Ishikawa (cell line): Measurements from ENCODE around the gene RASL12.

Experiments
- CEBPB ChIP-seq: IDR thresholded peaks from 2 replicates; pipeline ENCODE4 v1.6.1; 2012
- CREB1 ChIP-seq: IDR thresholded peaks from 2 replicates; pipeline ENCODE4 v1.6.1; 2012; ENCODE audit warnings: low read depth
- EGR1 ChIP-seq: IDR thresholded peaks from 2 replicates; pipeline ENCODE4 v1.6.1; 2012
- EP300 ChIP-seq: IDR thresholded peaks from 2 replicates; pipeline ENCODE4 v1.6.1; 2012; ENCODE audit warnings: borderline replicate concordance
- FOXM1 ChIP-seq: IDR thresholded peaks from 2 replicates; pipeline ENCODE4 v1.6.1; 2012; ENCODE audit warnings: low read depth, borderline replicate concordance
- NFIC ChIP-seq: IDR thresholded peaks from 2 replicates; pipeline ENCODE4 v1.6.1; 2012
- RAD21 ChIP-seq: IDR thresholded peaks from 2 replicates; pipeline ENCODE4 v1.6.1; 2012; ENCODE audit warnings: low read depth
- TAF1 ChIP-seq: IDR thresholded peaks from 2 replicates; pipeline ENCODE4 v1.6.1; 2012; ENCODE audit warnings: low read depth, mild to moderate bottlenecking
- TCF12 ChIP-seq: IDR thresholded peaks from 2 replicates; pipeline ENCODE4 v1.6.1; 2012; ENCODE audit warnings: low read depth
- TEAD4 ChIP-seq: IDR thresholded peaks from 2 replicates; pipeline ENCODE4 v1.6.1; 2012
- TF ChIP-seq, protein P1 (sequence below): IDR thresholded peaks from 2 replicates; pipeline ENCODE4 v1.6.1; 2012
- TF ChIP-seq, protein P2 (sequence below): IDR thresholded peaks from 2 replicates; pipeline ENCODE4 v1.6.1; 2012; ENCODE audit warnings: low read depth, mild to moderate bottlenecking
- TF ChIP-seq, protein P3 (sequence below): IDR thresholded peaks from 2 replicates; pipeline ENCODE4 v1.6.1; 2012

DNA sequence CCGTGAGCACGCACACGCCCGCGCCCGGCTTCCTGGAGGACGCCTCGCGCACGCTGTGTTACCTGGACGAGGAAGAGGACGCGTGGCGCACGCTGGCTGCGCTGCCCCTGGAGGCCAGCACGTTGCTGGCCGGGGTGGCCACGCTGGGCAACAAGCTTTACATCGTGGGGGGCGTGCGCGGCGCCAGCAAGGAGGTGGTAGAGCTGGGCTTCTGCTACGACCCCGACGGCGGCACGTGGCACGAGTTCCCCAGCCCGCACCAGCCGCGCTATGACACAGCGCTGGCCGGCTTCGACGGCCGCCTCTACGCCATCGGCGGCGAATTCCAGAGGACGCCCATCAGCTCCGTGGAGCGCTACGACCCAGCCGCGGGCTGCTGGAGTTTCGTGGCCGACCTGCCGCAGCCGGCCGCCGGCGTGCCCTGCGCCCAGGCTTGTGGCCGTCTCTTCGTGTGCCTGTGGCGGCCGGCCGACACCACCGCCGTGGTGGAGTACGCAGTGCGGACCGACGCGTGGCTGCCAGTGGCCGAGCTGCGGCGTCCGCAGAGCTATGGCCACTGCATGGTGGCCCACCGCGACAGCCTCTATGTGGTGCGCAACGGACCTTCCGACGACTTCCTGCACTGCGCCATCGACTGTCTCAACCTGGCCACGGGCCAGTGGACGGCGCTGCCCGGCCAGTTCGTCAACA lies 9.6 kb upstream of the RASL12 start:
- TF ChIP-seq, protein P1, sequence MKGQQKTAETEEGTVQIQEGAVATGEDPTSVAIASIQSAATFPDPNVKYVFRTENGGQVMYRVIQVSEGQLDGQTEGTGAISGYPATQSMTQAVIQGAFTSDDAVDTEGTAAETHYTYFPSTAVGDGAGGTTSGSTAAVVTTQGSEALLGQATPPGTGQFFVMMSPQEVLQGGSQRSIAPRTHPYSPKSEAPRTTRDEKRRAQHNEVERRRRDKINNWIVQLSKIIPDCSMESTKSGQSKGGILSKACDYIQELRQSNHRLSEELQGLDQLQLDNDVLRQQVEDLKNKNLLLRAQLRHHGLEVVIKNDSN: no peak
- TF ChIP-seq TEAD4 (no peak), FOXM1 (no peak), TCF12 (no peak), TAF1 (no peak), RAD21 (no peak), EP300 (no peak), EGR1 (no peak), CEBPB (no peak), NFIC (no peak), CREB1 (no peak)
- TF ChIP-seq, protein P2, sequence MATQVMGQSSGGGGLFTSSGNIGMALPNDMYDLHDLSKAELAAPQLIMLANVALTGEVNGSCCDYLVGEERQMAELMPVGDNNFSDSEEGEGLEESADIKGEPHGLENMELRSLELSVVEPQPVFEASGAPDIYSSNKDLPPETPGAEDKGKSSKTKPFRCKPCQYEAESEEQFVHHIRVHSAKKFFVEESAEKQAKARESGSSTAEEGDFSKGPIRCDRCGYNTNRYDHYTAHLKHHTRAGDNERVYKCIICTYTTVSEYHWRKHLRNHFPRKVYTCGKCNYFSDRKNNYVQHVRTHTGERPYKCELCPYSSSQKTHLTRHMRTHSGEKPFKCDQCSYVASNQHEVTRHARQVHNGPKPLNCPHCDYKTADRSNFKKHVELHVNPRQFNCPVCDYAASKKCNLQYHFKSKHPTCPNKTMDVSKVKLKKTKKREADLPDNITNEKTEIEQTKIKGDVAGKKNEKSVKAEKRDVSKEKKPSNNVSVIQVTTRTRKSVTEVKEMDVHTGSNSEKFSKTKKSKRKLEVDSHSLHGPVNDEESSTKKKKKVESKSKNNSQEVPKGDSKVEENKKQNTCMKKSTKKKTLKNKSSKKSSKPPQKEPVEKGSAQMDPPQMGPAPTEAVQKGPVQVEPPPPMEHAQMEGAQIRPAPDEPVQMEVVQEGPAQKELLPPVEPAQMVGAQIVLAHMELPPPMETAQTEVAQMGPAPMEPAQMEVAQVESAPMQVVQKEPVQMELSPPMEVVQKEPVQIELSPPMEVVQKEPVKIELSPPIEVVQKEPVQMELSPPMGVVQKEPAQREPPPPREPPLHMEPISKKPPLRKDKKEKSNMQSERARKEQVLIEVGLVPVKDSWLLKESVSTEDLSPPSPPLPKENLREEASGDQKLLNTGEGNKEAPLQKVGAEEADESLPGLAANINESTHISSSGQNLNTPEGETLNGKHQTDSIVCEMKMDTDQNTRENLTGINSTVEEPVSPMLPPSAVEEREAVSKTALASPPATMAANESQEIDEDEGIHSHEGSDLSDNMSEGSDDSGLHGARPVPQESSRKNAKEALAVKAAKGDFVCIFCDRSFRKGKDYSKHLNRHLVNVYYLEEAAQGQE: no peak
- TF ChIP-seq, protein P3, sequence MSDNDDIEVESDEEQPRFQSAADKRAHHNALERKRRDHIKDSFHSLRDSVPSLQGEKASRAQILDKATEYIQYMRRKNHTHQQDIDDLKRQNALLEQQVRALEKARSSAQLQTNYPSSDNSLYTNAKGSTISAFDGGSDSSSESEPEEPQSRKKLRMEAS: no peak
